BLaER1 treated with 17β-estradiol and CSF1 and Interleukin-3, amounts not matched to agents 10 nM and 100 nM (cell line): ENCODE data around the gene TRPM3.

ENCODE experiments used
- H3K27ac ChIP-seq, 11 experiments: shearing (Covaris generic); formaldehyde crosslinking; 2 replicates each; pipeline ENCODE4 v1.8.1; 2022
- H3K27me3 ChIP-seq, 11 experiments: shearing (Covaris generic); formaldehyde crosslinking; 2 replicates each; pipeline ENCODE4 v1.8.1; 2022
- H3K36me3 ChIP-seq, 11 experiments: shearing (Covaris generic); formaldehyde crosslinking; 2 replicates each; pipeline ENCODE4 v1.8.1; 2022
- H3K4me1 ChIP-seq, 10 experiments: shearing (Covaris generic); formaldehyde crosslinking; 2 replicates each; pipeline ENCODE4 v1.8.1; 2022
- H3K4me2 ChIP-seq, 11 experiments: shearing (Covaris generic); formaldehyde crosslinking; 2 replicates each; pipeline ENCODE4 v1.8.1; 2022
- H3K4me3 ChIP-seq, 10 experiments: shearing (Covaris generic); formaldehyde crosslinking; 2 replicates each; pipeline ENCODE4 v1.8.1; 2022
- H3K9ac ChIP-seq, 11 experiments: shearing (Covaris generic); formaldehyde crosslinking; 2 replicates each; pipeline ENCODE4 v1.8.1; 2022
- H3K9me3 ChIP-seq, 11 experiments: shearing (Covaris generic); formaldehyde crosslinking; replicated peaks in 1 of 11; 2 replicates each; pipeline ENCODE4 v1.8.1; 2022
- H4K20me1 ChIP-seq, 11 experiments: shearing (Covaris generic); formaldehyde crosslinking; 2 replicates each; pipeline ENCODE4 v1.8.1; 2022
- Cebpa-rat ChIP-seq, 11 experiments: shearing (Covaris generic); IDR thresholded peaks; 2 replicates each; pipeline ENCODE4 v1.8.1; 2022

Gene TRPM3

DNA sequence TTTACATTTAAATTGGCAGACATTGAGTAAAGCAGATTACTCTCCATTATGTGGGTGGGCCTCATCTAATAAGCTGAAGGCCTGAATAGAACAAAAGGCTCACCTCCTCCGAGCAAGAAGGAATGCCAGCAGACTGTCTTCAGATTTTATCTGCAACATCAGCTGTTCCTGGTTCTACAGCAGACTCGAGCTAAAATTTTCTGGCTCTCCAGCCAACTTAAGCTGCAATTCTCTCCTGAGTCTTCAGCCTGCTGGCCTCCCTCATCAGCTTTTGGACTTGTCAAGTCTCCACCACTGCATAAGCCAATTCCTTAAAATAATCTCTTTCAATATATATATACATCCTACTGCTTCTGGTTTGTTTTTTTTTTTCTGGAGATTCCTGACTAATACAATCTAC lies 12.5 kb downstream of the TRPM3 start:
- H3K4me3 ChIP-seq = no peak overlapping the region
- no peaks in the 10 kb centered on the region for H3K4me1 ChIP-seq
- no peaks in the 10 kb centered on the region for H3K36me3 ChIP-seq
- H3K27me3 ChIP-seq = no peaks in the 10 kb centered on the region
- no peak for TF ChIP-seq Cebpa-rat (IDR thresholded peaks at IDR 0.05)
- no peak overlapping the region for H3K4me2 ChIP-seq
- H4K20me1 ChIP-seq = no peaks in the 10 kb centered on the region
- H3K27ac ChIP-seq = no peak overlapping the region
- H3K9ac ChIP-seq = no peak overlapping the region
- H3K9me3 ChIP-seq = no peaks in the 10 kb centered on the region

- H3K27me3 ChIP-seq = no peaks in the 10 kb centered on the region
- H3K4me1 ChIP-seq = no peaks in the 10 kb centered on the region
- H3K4me2 ChIP-seq = no peak overlapping the region
- no peak for TF ChIP-seq Cebpa-rat (IDR thresholded peaks at IDR 0.05)
- H3K9ac ChIP-seq = no peak overlapping the region
- H3K4me3 ChIP-seq = no peak overlapping the region
- H3K27ac ChIP-seq = no peak overlapping the region
- H3K9me3 ChIP-seq = no peaks in the 10 kb centered on the region
- no peaks in the 10 kb centered on the region for H3K36me3 ChIP-seq
- no peaks in the 10 kb centered on the region for H4K20me1 ChIP-seq
Observed at GRCh38 chr9:71106992-71107391, 14.4 kb downstream of the TRPM3 start.

GRCh38 chr9:71105192-71105591 lies 16.2 kb downstream of the TRPM3 start:
- H3K9me3 ChIP-seq = no peaks in the 10 kb centered on the region
- H4K20me1 ChIP-seq = no peaks in the 10 kb centered on the region
- H3K9ac ChIP-seq = no peak overlapping the region
- H3K27me3 ChIP-seq = no peaks in the 10 kb centered on the region
- H3K27ac ChIP-seq = no peak overlapping the region
- TF ChIP-seq Cebpa-rat (IDR thresholded peaks at IDR 0.05) = no peak
- no peaks in the 10 kb centered on the region for H3K36me3 ChIP-seq
- no peak overlapping the region for H3K4me2 ChIP-seq
- H3K4me3 ChIP-seq = no peak overlapping the region
- no peaks in the 10 kb centered on the region for H3K4me1 ChIP-seq

GRCh38 chr9:71098801-71099200 lies 22.6 kb downstream of the TRPM3 start:
- Histone ChIP-seq H3K4me1 (no peaks in the 10 kb centered on the region), H4K20me1 (no peaks in the 10 kb centered on the region), H3K9me3 (no peaks in the 10 kb centered on the region), H3K36me3 (no peaks in the 10 kb centered on the region), H3K27ac (no peak overlapping the region), H3K4me3 (no peak overlapping the region), H3K9ac (no peak overlapping the region), H3K27me3 (no peaks in the 10 kb centered on the region), H3K4me2 (no peak overlapping the region)
- TF ChIP-seq Cebpa-rat (IDR thresholded peaks at IDR 0.05) = no peak

DNA sequence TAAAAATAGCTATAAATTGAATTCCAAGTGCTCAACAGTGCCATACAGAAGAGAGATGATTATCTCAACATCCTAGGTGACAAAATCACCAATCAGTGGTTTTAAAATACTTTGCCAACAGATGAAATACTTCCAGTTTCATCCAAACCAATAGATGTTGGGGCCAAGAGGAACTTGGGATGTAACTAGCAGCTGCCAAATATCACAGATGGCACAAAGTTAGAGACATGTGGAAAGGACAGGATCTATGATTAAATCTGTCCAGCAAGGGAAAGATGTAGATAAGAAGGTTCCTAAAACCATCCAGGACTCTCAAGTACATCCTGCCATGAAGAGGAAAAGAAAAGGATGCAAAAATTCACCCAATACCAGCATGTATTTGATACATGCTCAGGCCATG lies 23.8 kb downstream of the TRPM3 start:
- no peak overlapping the region for H3K27ac ChIP-seq
- H3K27me3 ChIP-seq = no peaks in the 10 kb centered on the region
- no peak overlapping the region for H3K9ac ChIP-seq
- no peaks in the 10 kb centered on the region for H4K20me1 ChIP-seq
- no peaks in the 10 kb centered on the region for H3K9me3 ChIP-seq
- no peaks in the 10 kb centered on the region for H3K4me1 ChIP-seq
- H3K4me3 ChIP-seq = no peak overlapping the region
- TF ChIP-seq Cebpa-rat (IDR thresholded peaks at IDR 0.05) = no peak
- H3K36me3 ChIP-seq = no peaks in the 10 kb centered on the region
- no peak overlapping the region for H3K4me2 ChIP-seq

GRCh38 chr9:71096421-71097108 lies 24.9 kb downstream of the TRPM3 start:
- H3K4me2 ChIP-seq = no peak overlapping the region
- no peaks in the 10 kb centered on the region for H3K9me3 ChIP-seq
- no peaks in the 10 kb centered on the region for H4K20me1 ChIP-seq
- no peaks in the 10 kb centered on the region for H3K27me3 ChIP-seq
- no peak overlapping the region for H3K4me3 ChIP-seq
- no peak for TF ChIP-seq Cebpa-rat (IDR thresholded peaks at IDR 0.05)
- H3K27ac ChIP-seq = no peak overlapping the region
- H3K4me1 ChIP-seq = no peaks in the 10 kb centered on the region
- H3K9ac ChIP-seq = no peak overlapping the region
- H3K36me3 ChIP-seq = no peaks in the 10 kb centered on the region

GRCh38 chr9:71094708-71095251 lies 26.6 kb downstream of the TRPM3 start:
- Histone ChIP-seq H3K36me3 (no peaks in the 10 kb centered on the region), H3K4me1 (no peaks in the 10 kb centered on the region), H3K9ac (no peak overlapping the region), H4K20me1 (no peaks in the 10 kb centered on the region), H3K27ac (no peak overlapping the region), H3K27me3 (no peaks in the 10 kb centered on the region), H3K4me2 (no peak overlapping the region), H3K4me3 (no peak overlapping the region), H3K9me3 (no peaks in the 10 kb centered on the region)
- no peak for TF ChIP-seq Cebpa-rat (IDR thresholded peaks at IDR 0.05)

- no peak overlapping the region for H3K9ac ChIP-seq
- no peak overlapping the region for H3K4me3 ChIP-seq
- no peak for TF ChIP-seq Cebpa-rat (IDR thresholded peaks at IDR 0.05)
- no peak overlapping the region for H3K4me2 ChIP-seq
- no peak overlapping the region for H3K27ac ChIP-seq
- no peaks in the 10 kb centered on the region for H4K20me1 ChIP-seq
- peaks cover 0 to 7% (median under 1%) of the 10 kb centered on the region in 11 experiments; a peak in 7 of 22 replicates for H3K9me3 ChIP-seq
- H3K36me3 ChIP-seq = no peaks in the 10 kb centered on the region
- H3K4me1 ChIP-seq = no peaks in the 10 kb centered on the region
- H3K27me3 ChIP-seq = no peaks in the 10 kb centered on the region
Observed at GRCh38 chr9:71090896-71091295, 30.5 kb downstream of the TRPM3 start.

GRCh38 chr9:71079451-71079850 lies 42.0 kb downstream of the TRPM3 start:
- no peaks in the 10 kb centered on the region for H4K20me1 ChIP-seq
- TF ChIP-seq Cebpa-rat (IDR thresholded peaks at IDR 0.05) = no peak
- H3K9ac ChIP-seq = no peak overlapping the region
- H3K4me3 ChIP-seq = no peak overlapping the region
- no peak overlapping the region for H3K4me2 ChIP-seq
- H3K36me3 ChIP-seq = no peaks in the 10 kb centered on the region
- H3K4me1 ChIP-seq = no peaks in the 10 kb centered on the region
- no peak overlapping the region for H3K27ac ChIP-seq
- H3K9me3 ChIP-seq = 0 out of 22 replicates have a peak, but pooled peaks cover 0 to 1% (median 0%) of the 10 kb centered on the region in 11 experiments
- H3K27me3 ChIP-seq = no peaks in the 10 kb centered on the region

DNA sequence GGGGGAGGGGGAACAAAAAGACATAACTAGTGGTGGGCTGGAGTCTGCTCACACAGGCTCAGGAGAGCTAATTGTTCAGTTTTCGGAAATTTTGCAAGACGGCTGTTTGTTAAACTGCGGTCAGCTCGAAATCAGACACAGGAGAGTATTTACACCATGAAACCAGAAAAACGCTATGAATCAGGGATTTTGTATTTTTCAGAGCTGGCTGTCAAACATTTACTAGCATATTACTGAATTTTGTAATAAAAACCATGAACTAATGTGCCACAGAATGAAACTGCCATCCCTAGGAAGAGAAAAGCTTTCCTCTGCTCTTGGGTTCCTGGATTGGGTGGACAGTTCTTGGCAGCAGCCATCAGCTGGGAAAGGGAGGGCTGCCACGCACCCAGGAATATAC lies 45.3 kb downstream of the TRPM3 start:
- H3K4me1 ChIP-seq = no peaks in the 10 kb centered on the region
- no peak overlapping the region for H3K9ac ChIP-seq
- no peak overlapping the region for H3K27ac ChIP-seq
- H3K9me3 ChIP-seq = no peaks in the 10 kb centered on the region
- H3K36me3 ChIP-seq = no peaks in the 10 kb centered on the region
- no peak overlapping the region for H3K4me3 ChIP-seq
- no peaks in the 10 kb centered on the region for H4K20me1 ChIP-seq
- no peak overlapping the region for H3K4me2 ChIP-seq
- no peak for TF ChIP-seq Cebpa-rat (IDR thresholded peaks at IDR 0.05)
- no peaks in the 10 kb centered on the region for H3K27me3 ChIP-seq
